EH (cell line): ENCODE results near the gene PGAP1.
A peak's percentile ranks its signal among the peaks of the same experiment; 100 is the strongest.

Source experiments
- DNase-seq: peaks from one replicate; pipeline ENCODE4 v3.0.0-alpha.2; 2015; ENCODE audit warnings: low read depth

Gene PGAP1

DNA sequence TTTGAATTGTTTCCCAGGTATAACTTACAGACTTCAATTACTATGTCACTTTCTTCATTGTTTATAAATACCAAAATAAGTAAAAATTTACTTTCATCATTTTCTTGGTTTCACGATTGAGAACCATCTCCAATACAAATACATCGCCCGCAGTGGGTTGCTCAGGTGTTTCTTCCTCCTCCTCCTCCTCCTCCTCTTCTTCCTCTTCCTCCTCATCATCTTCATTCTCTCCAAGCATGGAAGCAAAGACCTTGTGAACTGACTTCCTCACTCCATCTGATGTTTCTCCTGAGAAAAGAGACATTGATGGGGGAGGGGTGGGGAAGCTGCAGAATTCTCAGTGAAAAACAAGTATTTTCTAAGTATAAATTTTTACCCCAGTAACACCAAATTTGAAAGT is 133.6 kb downstream of the PGAP1 start:
- no peak for DNase-seq

DNA sequence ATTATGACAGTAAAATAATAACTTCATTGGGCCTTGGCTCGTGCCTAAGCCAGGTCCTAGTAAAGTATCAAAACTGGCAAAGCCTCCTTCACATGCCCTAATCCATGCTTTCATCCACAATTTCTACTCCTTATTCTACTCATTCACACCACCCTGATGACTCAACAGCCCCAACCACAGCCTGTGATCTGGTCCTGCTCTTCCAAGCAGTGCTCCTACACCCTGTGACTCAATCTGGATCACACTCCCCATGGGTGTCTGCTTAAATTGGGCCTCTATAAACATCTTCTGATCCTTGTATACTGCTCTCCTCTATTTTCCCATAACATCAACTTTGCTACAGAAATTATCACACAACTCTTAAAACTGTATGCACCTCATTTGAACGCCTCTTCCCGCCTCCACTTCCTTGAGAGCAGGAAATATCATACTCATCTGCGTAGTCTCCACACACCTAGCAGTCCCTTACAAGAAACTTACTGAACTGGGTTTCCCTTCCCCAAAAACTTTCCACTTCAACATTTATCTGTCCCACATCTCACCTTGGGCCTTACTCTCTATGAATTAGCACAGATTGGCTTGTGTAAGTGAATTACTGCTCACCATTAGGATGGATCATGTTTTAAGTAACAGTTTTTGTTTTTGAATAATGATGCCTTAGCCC is 142.9 kb downstream of the PGAP1 start:
- DNase-seq, result peak; percentile 73
